CD4-positive, alpha-beta T cell (primary cell): Measurements from ENCODE around the gene OBSL1. TPM values are rescaled to one million over a fixed set of nuclear protein-coding genes. Genes with fewer than 3 reads are reported as not detected.
A peak's percentile ranks its signal among the peaks of the same experiment; 100 is the strongest.

Experiments used
- ATAC-seq: fragments of 200-7000 bp; cut with Tn5 transposase; one replicate; pipeline ENCODE4 v1.10.0; 2022; ENCODE audit warnings: mild to moderate bottlenecking; ENCODE audit not compliant: poor library complexity
- CTCF ChIA-PET: fragments of 350-600 bp; sonication (Branson Sonifier 250); formaldehyde crosslinking; loops from one replicate; lab custom pipeline; 2021; ENCODE audit warnings: antibody characterized with exemption, inconsistent platforms; lab: Charles Lee
- POLR2A ChIA-PET: fragments of 350-600 bp; sonication (Branson Sonifier 250); formaldehyde crosslinking; loops from one replicate; lab custom pipeline; 2021; ENCODE audit warnings: antibody characterized with exemption, inconsistent platforms; lab: Charles Lee
- DNase-seq, 14 experiments: peaks; one replicate each; pipeline ENCODE4 v3.0.0-alpha.2; 2013 to 2020; ENCODE audit warnings: mixed read lengths in 2 of 14
- H3K27ac ChIP-seq, 2 donors: one replicate each; pipeline versions ENCODE4 v1.5.1 to v1.7.0; 2013; ENCODE audit warnings: low read length in 2 of 2, low read depth in 1 of 2, mild to moderate bottlenecking in 1 of 2
- H3K27me3 ChIP-seq, 2 experiments: 1 replicate in 1 of 2; 2 replicates in 1 of 2; pipeline versions ENCODE4 v1.6.1 to v1.7.0; 2013; ENCODE audit warnings: low read length in 2 of 2, control low read depth in 1 of 2, mild to moderate bottlenecking in 1 of 2, moderate library complexity in 1 of 2; ENCODE audit not compliant: insufficient read depth in 2 of 2, control insufficient read depth in 1 of 2
- H3K36me3 ChIP-seq: one replicate; pipeline ENCODE4 v1.6.1; 2013; ENCODE audit warnings: low read length, control low read depth; ENCODE audit not compliant: insufficient read depth
- H3K4me1 ChIP-seq: one replicate; pipeline ENCODE4 v1.6.1; 2013; ENCODE audit warnings: low read length, control low read depth; ENCODE audit not compliant: insufficient read depth
- H3K4me3 ChIP-seq: one replicate; pipeline ENCODE4 v1.5.1; 2013; ENCODE audit warnings: mild to moderate bottlenecking, low read length, moderate library complexity
- H3K9me3 ChIP-seq, 2 experiments: 1 replicate in 1 of 2; 2 replicates in 1 of 2; pipeline versions ENCODE4 v1.6.1 to v1.7.0; 2013; ENCODE audit warnings: low read length in 2 of 2, mild to moderate bottlenecking in 2 of 2, control low read depth in 1 of 2, moderate library complexity in 1 of 2; ENCODE audit not compliant: control insufficient read depth in 1 of 2, insufficient read depth in 1 of 2
- H3K27ac Mint-ChIP-seq: one replicate; pipeline ENCODE4 v1.8.0; 2020; ENCODE audit warnings: mixed read lengths
- H3K27me3 Mint-ChIP-seq: one replicate; pipeline ENCODE4 v1.8.0; 2021; ENCODE audit warnings: mixed read lengths
- H3K36me3 Mint-ChIP-seq: one replicate; pipeline ENCODE4 v1.8.0; 2021; ENCODE audit warnings: low read depth, mixed read lengths
- H3K4me1 Mint-ChIP-seq: one replicate; pipeline ENCODE4 v1.8.0; 2021; ENCODE audit warnings: low read depth, mixed read lengths
- H3K4me3 Mint-ChIP-seq: one replicate; pipeline ENCODE4 v1.8.0; 2020; ENCODE audit warnings: mild to moderate bottlenecking, mixed read lengths
- H3K9me3 Mint-ChIP-seq: one replicate; pipeline ENCODE4 v1.8.0; 2020; ENCODE audit warnings: mixed read lengths
- intact Hi-C, 2 experiments: fragments of 100-400 bp; cut with DNase I in 1 of 2; cut with micrococcal nuclease in 1 of 2; formaldehyde crosslinking; loops; one replicate each; pipeline versions ENCODE4 v1.15.1 to v1.9.0; 2023 to 2025; cut with DNase I, micrococcal nuclease
- total RNA-seq, 174 experiments: library from RNA in 2 of 174; stranded (reverse) in 2 of 174; gene quantifications; one replicate each; pipeline ENCODE4 v1.2.3 and lab custom pipeline; 2021 to 2026
- TF ChIP-seq, protein P1 (sequence below): fragments of 200-600 bp; IDR thresholded peaks from one replicate; pipeline ENCODE4 v1.8.0; 2022; ENCODE audit warnings: antibody characterized with exemption, mild to moderate bottlenecking

OBSL1 gene
- total RNA-seq, 2 experiments from 2014 or later, result 0.31 to 0.49 TPM

DNA sequence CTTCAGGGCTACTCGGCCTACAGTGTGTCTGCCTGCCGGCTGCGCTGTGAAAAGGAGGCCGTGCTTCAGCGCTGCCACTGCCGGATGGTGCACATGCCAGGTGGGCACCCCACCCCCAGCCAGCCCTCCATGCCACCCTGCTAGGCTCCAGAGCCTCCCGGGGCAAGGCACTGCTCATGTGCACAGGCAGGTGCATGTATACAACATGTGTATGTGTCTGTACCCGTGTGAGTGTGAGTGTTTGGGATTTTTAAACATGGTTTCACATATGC is 39.0 kb downstream of the OBSL1 start:
- Histone ChIP-seq H3K4me3 (no peak overlapping the region), H3K27me3 (peaks cover 18 to 29% of the 10 kb centered on the region in 2 experiments), H3K36me3 (no peaks in the 10 kb centered on the region), H3K27ac (no peak overlapping the region), H3K4me1 (peaks cover 4% of the 10 kb centered on the region), H3K9me3 (peaks cover 0 to 3% of the 10 kb centered on the region in 2 experiments)
- CTCF ChIA-PET, result no interaction called here
- Mint-ChIP-seq H3K9me3 (no peaks in the 10 kb centered on the region), H3K4me3 (no peak overlapping the region), H3K4me1 (no peaks in the 10 kb centered on the region), H3K27ac (no peak overlapping the region), H3K27me3 (peaks cover 62% of the 10 kb centered on the region), H3K36me3 (no peaks in the 10 kb centered on the region)
- POLR2A ChIA-PET, result no interaction called here
- intact Hi-C loops, result no loop called here
- ATAC-seq (no peak), DNase-seq (no peak)
- TF ChIP-seq, protein P1, sequence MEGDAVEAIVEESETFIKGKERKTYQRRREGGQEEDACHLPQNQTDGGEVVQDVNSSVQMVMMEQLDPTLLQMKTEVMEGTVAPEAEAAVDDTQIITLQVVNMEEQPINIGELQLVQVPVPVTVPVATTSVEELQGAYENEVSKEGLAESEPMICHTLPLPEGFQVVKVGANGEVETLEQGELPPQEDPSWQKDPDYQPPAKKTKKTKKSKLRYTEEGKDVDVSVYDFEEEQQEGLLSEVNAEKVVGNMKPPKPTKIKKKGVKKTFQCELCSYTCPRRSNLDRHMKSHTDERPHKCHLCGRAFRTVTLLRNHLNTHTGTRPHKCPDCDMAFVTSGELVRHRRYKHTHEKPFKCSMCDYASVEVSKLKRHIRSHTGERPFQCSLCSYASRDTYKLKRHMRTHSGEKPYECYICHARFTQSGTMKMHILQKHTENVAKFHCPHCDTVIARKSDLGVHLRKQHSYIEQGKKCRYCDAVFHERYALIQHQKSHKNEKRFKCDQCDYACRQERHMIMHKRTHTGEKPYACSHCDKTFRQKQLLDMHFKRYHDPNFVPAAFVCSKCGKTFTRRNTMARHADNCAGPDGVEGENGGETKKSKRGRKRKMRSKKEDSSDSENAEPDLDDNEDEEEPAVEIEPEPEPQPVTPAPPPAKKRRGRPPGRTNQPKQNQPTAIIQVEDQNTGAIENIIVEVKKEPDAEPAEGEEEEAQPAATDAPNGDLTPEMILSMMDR, result no peak

DNA sequence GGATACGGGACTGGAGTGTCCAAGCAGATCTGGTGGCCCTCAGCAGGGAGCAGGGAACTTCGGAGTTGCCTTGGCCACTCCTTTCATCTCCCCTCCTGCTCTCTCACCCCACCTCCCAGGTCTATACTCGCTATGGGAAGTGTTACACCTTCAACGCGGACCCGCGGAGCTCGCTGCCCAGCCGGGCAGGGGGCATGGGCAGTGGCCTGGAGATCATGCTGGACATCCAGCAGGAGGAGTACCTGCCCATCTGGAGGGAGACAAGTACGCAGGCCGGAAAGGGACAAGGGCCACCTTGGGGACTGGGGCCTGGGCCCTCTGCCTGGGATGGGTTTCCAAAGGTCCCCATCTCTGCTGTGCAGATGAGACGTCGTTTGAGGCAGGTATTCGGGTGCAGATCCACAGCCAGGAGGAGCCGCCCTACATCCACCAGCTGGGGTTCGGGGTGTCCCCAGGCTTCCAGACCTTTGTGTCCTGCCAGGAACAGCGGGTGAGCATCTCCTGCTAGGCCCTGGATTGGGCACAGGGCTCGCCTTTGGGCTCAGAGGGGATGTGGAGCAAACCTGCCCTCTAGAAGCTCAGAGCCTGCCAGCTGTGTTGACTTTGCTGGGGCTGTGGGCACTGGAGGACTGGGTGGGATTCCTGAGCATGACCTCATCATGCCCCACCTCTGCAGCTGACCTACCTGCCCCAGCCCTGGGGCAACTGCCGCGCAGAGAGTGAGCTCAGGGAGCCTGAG is 39.5 kb downstream of the OBSL1 start:
- intact Hi-C loops, result loop anchor here in 1 of 2 experiments (2.0 kb wide), 1 partner anchor 23 kb away; no protein-coding TSS in a partner anchor
- TF ChIP-seq, protein P1, result no peak
- Histone ChIP-seq H3K9me3 (peaks cover 0 to 3% of the 10 kb centered on the region in 2 experiments), H3K4me3 (no peak overlapping the region), H3K27me3 (peaks cover 23 to 34% of the 10 kb centered on the region in 2 experiments), H3K4me1 (peaks cover 4% of the 10 kb centered on the region), H3K27ac (no peak overlapping the region), H3K36me3 (no peaks in the 10 kb centered on the region)
- Mint-ChIP-seq H3K27me3 (peaks cover 67% of the 10 kb centered on the region), H3K27ac (no peak overlapping the region), H3K9me3 (no peaks in the 10 kb centered on the region), H3K36me3 (no peaks in the 10 kb centered on the region), H3K4me3 (no peak overlapping the region), H3K4me1 (no peaks in the 10 kb centered on the region)
- ChIA-PET CTCF (interaction anchor here (2.5 kb wide), 1 partner anchor 36 kb away, joined by 29 read pairs; a partner anchor contains a TSS), POLR2A (no interaction called here)
- ATAC-seq, result no peak
- no peak for DNase-seq

DNA sequence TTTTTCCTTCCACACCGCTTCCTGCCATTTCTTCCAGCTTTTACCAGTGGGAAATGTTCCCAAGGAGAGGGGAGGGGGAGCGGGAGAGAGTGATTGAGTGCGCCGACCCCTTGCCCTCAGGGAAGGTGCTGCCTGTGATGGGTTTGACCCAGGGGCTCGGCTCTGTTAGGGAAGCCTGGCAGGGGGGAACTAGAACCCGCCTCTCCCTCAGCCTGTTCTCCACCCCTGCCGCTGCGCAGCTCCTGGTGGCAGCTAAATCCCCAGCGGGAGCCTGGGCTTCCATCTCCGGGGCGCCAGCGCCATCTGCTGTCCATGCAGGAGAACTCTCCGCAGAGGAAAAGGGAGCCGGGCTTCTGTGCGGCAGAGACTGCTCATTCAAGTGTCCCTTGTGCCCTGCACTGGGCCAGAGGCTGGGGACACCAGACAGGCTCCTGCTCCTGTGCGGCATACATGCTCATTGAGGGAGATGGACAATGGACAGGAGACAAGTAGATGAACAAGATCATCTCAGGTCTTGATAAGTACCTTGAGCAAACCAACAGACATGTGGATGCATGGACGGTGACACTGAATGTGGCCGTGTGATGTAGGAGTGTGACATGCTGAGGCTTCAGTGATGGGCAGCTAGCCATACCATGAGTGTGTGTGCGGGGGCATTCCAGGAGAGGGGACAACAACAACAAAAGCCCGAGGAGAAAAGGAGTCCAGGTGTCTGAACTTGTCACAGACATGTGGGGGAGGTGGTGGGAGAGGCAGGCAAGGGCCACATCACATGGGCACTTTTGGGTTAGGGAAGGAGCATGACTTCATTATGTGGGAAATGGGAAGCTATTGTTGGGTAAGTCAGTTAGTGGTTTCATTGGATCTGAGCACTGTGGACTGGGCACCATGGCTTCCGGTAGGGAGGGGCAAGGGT is 41.0 kb downstream of the OBSL1 start:
- CTCF ChIA-PET, result interaction anchor here (0.6 to 3.2 kb wide), 33 partner anchors 9 to 472 kb away, joined by 3 to 35 read pairs (median 4); partner anchors contain the start of genes ASIC4, CHPF, DNPEP and GMPPA
- ATAC-seq (peak; percentile 99), DNase-seq (peak; percentile 75 to 91 (median 83))
- Mint-ChIP-seq H3K4me3 (no peak overlapping the region), H3K4me1 (no peaks in the 10 kb centered on the region), H3K36me3 (no peaks in the 10 kb centered on the region), H3K27me3 (peaks cover 75% of the 10 kb centered on the region), H3K9me3 (no peaks in the 10 kb centered on the region), H3K27ac (no peak overlapping the region)
- no peak overlapping the region for H3K27ac ChIP-seq
- H3K27me3 ChIP-seq, result peaks cover 36 to 49% of the 10 kb centered on the region in 2 experiments
- no peaks in the 10 kb centered on the region for H3K36me3 ChIP-seq
- peaks cover 0 to 3% of the 10 kb centered on the region in 2 experiments for H3K9me3 ChIP-seq
- POLR2A ChIA-PET, result interaction anchor here (0.7 to 1.6 kb wide), 6 partner anchors 21 to 128 kb away, joined by 3 to 11 read pairs (median 4); partner anchors contain the start of gene GMPPA
- H3K4me1 ChIP-seq, result peaks cover 4% of the 10 kb centered on the region
- no peak overlapping the region for H3K4me3 ChIP-seq
- TF ChIP-seq, protein P1, result peak; percentile 98
- intact Hi-C loops, result loop anchor here (1.0 to 2.0 kb wide), 6 partner anchors 22 to 127 kb away; no protein-coding TSS in a partner anchor
